B cell (primary cell): ENCODE results near the gene NAA15. TPM values are rescaled to one million over a fixed set of nuclear protein-coding genes. Genes with fewer than 3 reads are reported as not detected.

Source experiments
- ATAC-seq: fragments of 200-7000 bp; cut with Tn5 transposase; one replicate; pipeline ENCODE4 v1.10.0; 2021; ENCODE audit warnings: low read depth, mild to moderate bottlenecking, moderate number of reproducible peaks, moderate library complexity
- CTCF ChIA-PET: fragments of 350-600 bp; sonication (Branson Sonifier 250); formaldehyde crosslinking; loops from one replicate; lab custom pipeline; 2021; ENCODE audit warnings: antibody characterized with exemption, inconsistent platforms; lab: Charles Lee
- POLR2A ChIA-PET: fragments of 350-600 bp; sonication (Branson Sonifier 250); formaldehyde crosslinking; loops from one replicate; lab custom pipeline; 2021; ENCODE audit warnings: antibody characterized with exemption; lab: Charles Lee
- DNase-seq: peaks from one replicate; pipeline ENCODE4 v3.0.0; 2013
- H2AFZ ChIP-seq: 2 replicates; pipeline ENCODE4 v1.6.1; 2012; ENCODE audit warnings: mild to moderate bottlenecking, low read depth, low read length; ENCODE audit not compliant: insufficient read depth, poor library complexity, severe bottlenecking
- H3K27ac ChIP-seq, 2 donors: 1 replicate in 1 of 2; 2 replicates in 1 of 2; pipeline ENCODE4 v1.5.1; 2012 to 2013; ENCODE audit warnings: low read length in 2 of 2, mild to moderate bottlenecking in 2 of 2, moderate library complexity in 1 of 2
- H3K27me3 ChIP-seq, 4 experiments: fragments of 200-600 bp in 1 of 4; sonication (generic) in 1 of 4; replicated peaks in 1 of 4; 1 replicate in 2 of 4; 2 replicates in 2 of 4; pipeline versions ENCODE4 v1.6.1 to v1.7.0; 2013 to 2016; ENCODE audit warnings: low read length in 3 of 4, mild to moderate bottlenecking in 2 of 4, mixed read lengths in 1 of 4, moderate library complexity in 1 of 4; ENCODE audit not compliant: insufficient read depth in 4 of 4, control insufficient read depth in 3 of 4; ENCODE audit errors: control extremely low read depth in 1 of 4
- H3K36me3 ChIP-seq, 2 experiments: replicated peaks in 1 of 2; 1 replicate in 1 of 2; 2 replicates in 1 of 2; pipeline versions ENCODE4 v1.6.1 to v1.7.1; 2013; ENCODE audit warnings: low read length in 1 of 2; ENCODE audit not compliant: insufficient read depth in 2 of 2, control insufficient read depth in 1 of 2; ENCODE audit errors: control extremely low read depth in 1 of 2, extremely low read depth in 1 of 2
- H3K4me1 ChIP-seq, 2 donors: fragments of 200-600 bp in 1 of 2; sonication (generic) in 1 of 2; 1 replicate in 1 of 2; 2 replicates in 1 of 2; pipeline versions ENCODE4 v1.5.1 to v1.6.1; 2013 to 2017; ENCODE audit warnings: low read length in 2 of 2; ENCODE audit not compliant: control insufficient read depth in 2 of 2, insufficient read depth in 2 of 2
- H3K4me2 ChIP-seq: replicated peaks from 2 replicates; pipeline ENCODE3; 2012; ENCODE audit warnings: mild to moderate bottlenecking, low read depth, low read length; ENCODE audit not compliant: poor library complexity, severe bottlenecking
- H3K4me3 ChIP-seq, 5 experiments: fragments of 200-600 bp in 1 of 5; sonication (generic) in 1 of 5; 1 replicate in 3 of 5; 2 replicates in 2 of 5; pipeline versions ENCODE4 v1.5.1 to v1.7.0; 2011 to 2016; ENCODE audit warnings: low read length in 4 of 5, mild to moderate bottlenecking in 4 of 5, low read depth in 2 of 5, control low read depth in 1 of 5, moderate library complexity in 1 of 5; ENCODE audit not compliant: insufficient read depth in 1 of 5; ENCODE audit errors: control extremely low read depth in 1 of 5, extremely low read depth in 1 of 5
- H3K79me2 ChIP-seq: fragments of 200-600 bp; sonication (generic); one replicate; pipeline ENCODE4 v1.6.0; 2016; ENCODE audit warnings: low read length; ENCODE audit not compliant: control insufficient read depth, insufficient read depth
- H3K9ac ChIP-seq: fragments of 200-600 bp; sonication (generic); 2 replicates; pipeline ENCODE4 v1.6.1; 2017; ENCODE audit warnings: mild to moderate bottlenecking, low read length, moderate library complexity
- H3K9me3 ChIP-seq, 3 donors: one replicate each; pipeline versions ENCODE4 v1.6.1 to v1.7.1; 2013; ENCODE audit warnings: low read length in 2 of 3; ENCODE audit not compliant: control insufficient read depth in 2 of 3, insufficient read depth in 1 of 3; ENCODE audit errors: control extremely low read depth in 1 of 3
- H4K20me1 ChIP-seq: 2 replicates; pipeline ENCODE4 v1.6.0; 2012; ENCODE audit warnings: mild to moderate bottlenecking, low read length; ENCODE audit not compliant: insufficient read depth, control insufficient read depth, poor library complexity, severe bottlenecking
- H3K27ac Mint-ChIP-seq: one replicate; pipeline ENCODE4 v1.8.0; 2021; ENCODE audit warnings: mixed read lengths
- H3K27me3 Mint-ChIP-seq: one replicate; pipeline ENCODE4 v1.8.0; 2021; ENCODE audit warnings: mixed read lengths
- H3K4me1 Mint-ChIP-seq: one replicate; pipeline ENCODE4 v1.8.0; 2021; ENCODE audit warnings: mixed read lengths
- H3K4me3 Mint-ChIP-seq: one replicate; pipeline ENCODE4 v1.8.0; 2021; ENCODE audit warnings: mixed read lengths
- H3K9me3 Mint-ChIP-seq: one replicate; pipeline ENCODE4 v1.8.0; 2022; ENCODE audit warnings: mixed read lengths; ENCODE audit not compliant: insufficient read depth
- EZH2 ChIP-seq: IDR thresholded peaks from 2 replicates; pipeline ENCODE4 v1.6.1; 2012; ENCODE audit warnings: borderline replicate concordance, low read depth, mild to moderate bottlenecking, moderate library complexity, low read length; ENCODE audit not compliant: insufficient read depth, poor library complexity, severe bottlenecking
- WGBS: methylation state at CpG from one replicate; pipeline ENCODE4 v1.1.5; 2013; ENCODE audit warnings: missing lambda C conversion rate; ENCODE audit not compliant: insufficient coverage; 5-methylcytosine and 5-hydroxymethylcytosine counted together
- intact Hi-C: fragments of 100-400 bp; cut with micrococcal nuclease; formaldehyde crosslinking; loops from one replicate; pipeline ENCODE4 v1.10.0; 2022
- polyA plus RNA-seq: library from polyadenylated mRNA; depleted of rRNA; stranded (reverse); fragments of >200 nt; gene quantifications from 2 replicates; pipeline ENCODE4 v1.2.3, GENCODE V29; 2012
- total RNA-seq, 2 donors: library from RNA; stranded (reverse); fragments of 120-200 nt in 1 of 2; gene quantifications; 1 replicate in 1 of 2; 2 replicates in 1 of 2; pipeline versions ENCODE4 v1.2.3 to v1.2.4, GENCODE V29; 2013 to 2022
- TF ChIP-seq, protein P1 (sequence below): fragments of 200-600 bp; IDR thresholded peaks from one replicate; pipeline ENCODE4 v1.8.0; 2022; ENCODE audit warnings: antibody characterized with exemption, mild to moderate bottlenecking

NAA15 gene
- total and polyA plus RNA-seq, 2 donors (not counting 1 experiment from before 2014, with no cell fraction given), result 10.0 to 56.7 TPM

DNA sequence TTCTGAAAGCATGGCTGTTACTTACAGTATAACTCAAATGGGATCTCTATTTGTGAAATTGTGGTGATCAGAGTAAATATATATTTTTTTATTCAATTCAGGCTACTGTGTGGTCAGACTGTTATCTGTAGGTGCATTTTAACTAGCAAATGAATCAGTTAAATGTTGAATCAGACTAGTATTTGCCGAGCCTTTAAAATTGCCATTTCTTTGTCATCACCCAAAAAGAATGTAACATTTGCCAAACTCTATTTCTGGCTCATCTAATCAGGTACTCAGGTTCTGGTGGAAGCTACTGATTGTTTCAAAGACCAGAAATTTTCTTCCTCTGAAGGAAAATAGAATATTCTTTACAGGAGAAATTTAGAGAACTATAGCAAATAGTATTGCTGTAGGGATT, 1.8 kb upstream of the NAA15 start:
- Histone ChIP-seq H3K27ac (peak overlapping the region in 1 of 2 donors; percentile 96), H4K20me1 (peaks cover 8% of the 10 kb centered on the region), H3K36me3 (no peaks in the 10 kb centered on the region), H3K27me3 (no peaks in the 10 kb centered on the region), H3K79me2 (peaks cover 79% of the 10 kb centered on the region), H3K9ac (no peak overlapping the region), H3K4me2 (peak overlapping the region; percentile 73), H3K4me1 (peaks cover 31 to 34% of the 10 kb centered on the region in 2 donors), H3K4me3 (no peak overlapping the region), H3K9me3 (no peaks in the 10 kb centered on the region), H2AFZ (no peak overlapping the region)
- H3K4me3 Mint-ChIP-seq, result no peak overlapping the region
- H3K27me3 Mint-ChIP-seq, result no peaks in the 10 kb centered on the region
- ChIA-PET CTCF (interaction anchor here (0.8 to 1.6 kb wide), 3 partner anchors 33 to 204 kb away, joined by 3 to 6 read pairs (median 5); no protein-coding TSS in a partner anchor), POLR2A (interaction anchor here (3.0 kb wide), 1 partner anchor 123 kb away, joined by 28 read pairs; the partner anchor contains the start of gene ELF2)
- no peak for DNase-seq
- peaks cover 49% of the 10 kb centered on the region for H3K4me1 Mint-ChIP-seq
- H3K9me3 Mint-ChIP-seq, result no peaks in the 10 kb centered on the region
- no peak for TF ChIP-seq EZH2
- TF ChIP-seq, protein P1, sequence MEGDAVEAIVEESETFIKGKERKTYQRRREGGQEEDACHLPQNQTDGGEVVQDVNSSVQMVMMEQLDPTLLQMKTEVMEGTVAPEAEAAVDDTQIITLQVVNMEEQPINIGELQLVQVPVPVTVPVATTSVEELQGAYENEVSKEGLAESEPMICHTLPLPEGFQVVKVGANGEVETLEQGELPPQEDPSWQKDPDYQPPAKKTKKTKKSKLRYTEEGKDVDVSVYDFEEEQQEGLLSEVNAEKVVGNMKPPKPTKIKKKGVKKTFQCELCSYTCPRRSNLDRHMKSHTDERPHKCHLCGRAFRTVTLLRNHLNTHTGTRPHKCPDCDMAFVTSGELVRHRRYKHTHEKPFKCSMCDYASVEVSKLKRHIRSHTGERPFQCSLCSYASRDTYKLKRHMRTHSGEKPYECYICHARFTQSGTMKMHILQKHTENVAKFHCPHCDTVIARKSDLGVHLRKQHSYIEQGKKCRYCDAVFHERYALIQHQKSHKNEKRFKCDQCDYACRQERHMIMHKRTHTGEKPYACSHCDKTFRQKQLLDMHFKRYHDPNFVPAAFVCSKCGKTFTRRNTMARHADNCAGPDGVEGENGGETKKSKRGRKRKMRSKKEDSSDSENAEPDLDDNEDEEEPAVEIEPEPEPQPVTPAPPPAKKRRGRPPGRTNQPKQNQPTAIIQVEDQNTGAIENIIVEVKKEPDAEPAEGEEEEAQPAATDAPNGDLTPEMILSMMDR, result no peak
- intact Hi-C loops, result no loop called here
- ATAC-seq, result no peak
- no CpG with 5 or more reads among the region's 1 CpG for WGBS
- H3K27ac Mint-ChIP-seq, result no peak overlapping the region

DNA sequence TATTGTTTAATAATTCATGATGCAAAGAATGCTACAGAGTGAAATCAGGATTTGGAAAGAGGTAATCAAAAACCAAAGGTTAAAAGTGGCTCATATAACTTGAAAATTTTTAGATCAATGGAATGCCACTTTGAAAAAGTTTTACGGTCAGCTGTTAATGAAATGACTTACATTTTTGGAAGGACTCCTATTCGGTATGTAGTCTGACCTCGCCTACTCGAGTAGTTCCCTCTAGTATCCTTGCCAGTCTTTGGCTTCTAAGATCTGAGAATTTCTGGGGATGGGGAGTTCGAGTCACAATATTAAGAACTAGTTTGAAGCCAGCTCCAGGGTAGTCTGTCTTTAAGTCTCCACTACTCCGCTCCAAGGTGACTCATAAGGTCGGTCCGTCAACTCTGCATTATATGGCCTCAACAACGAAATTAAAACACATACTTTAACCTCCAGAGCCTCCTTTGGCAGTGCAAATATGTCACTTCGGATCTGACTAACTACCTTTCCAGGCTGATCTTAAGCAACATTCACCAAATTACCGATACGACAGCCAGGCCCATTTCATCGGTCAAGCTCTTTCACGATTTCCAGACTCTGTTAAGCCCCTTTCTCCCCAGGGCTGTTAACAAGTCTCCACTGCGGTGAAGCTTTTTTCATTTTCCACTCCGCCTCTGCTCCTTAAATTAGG, 733 bp upstream of the NAA15 start:
- Histone ChIP-seq H3K4me1 (peaks cover 28% of the 10 kb centered on the region in 2 donors), H3K27me3 (no peaks in the 10 kb centered on the region), H4K20me1 (peaks cover 8% of the 10 kb centered on the region), H3K79me2 (peaks cover 79% of the 10 kb centered on the region), H2AFZ (peak overlapping the region; percentile 86), H3K9me3 (no peaks in the 10 kb centered on the region), H3K9ac (peak overlapping the region; percentile 91), H3K36me3 (peaks cover 0 to 2% of the 10 kb centered on the region in 2 experiments), H3K4me2 (peak overlapping the region; percentile 73), H3K27ac (peak overlapping the region; percentile 91 to 96), H3K4me3 (peak overlapping the region; percentile 75 to 98 (median 94))
- TF ChIP-seq, protein P1, result no peak
- TF ChIP-seq EZH2, result no peak
- intact Hi-C loops, result loop anchor here (1.0 to 5.0 kb wide), 9 partner anchors 12 to 852 kb away; partner anchors contain the start of genes ELF2, NOCT and SETD7
- Mint-ChIP-seq H3K27ac (peak overlapping the region; percentile 99), H3K9me3 (no peaks in the 10 kb centered on the region), H3K4me1 (peaks cover 49% of the 10 kb centered on the region), H3K27me3 (no peaks in the 10 kb centered on the region), H3K4me3 (peak overlapping the region; percentile 99)
- 2% methylated on average over 16 of the region's 16 CpGs for WGBS
- ChIA-PET CTCF (interaction anchor here (0.6 to 4.1 kb wide), 22 partner anchors 9 to 270 kb away, joined by 3 to 24 read pairs (median 4); partner anchors contain the start of genes ELF2 and MGARP), POLR2A (interaction anchor here (0.5 to 3.0 kb wide), 7 partner anchors 9 to 255 kb away, joined by 3 to 28 read pairs (median 6); partner anchors contain the start of genes ELF2 and SETD7)
- DNase-seq (no peak), ATAC-seq (peak; percentile 1)
